ENCODE data around the gene CDK13.
"Not testable (repeated sequence)": the region's sequence is repeated elsewhere in the genome, so short reads cannot be mapped to it uniquely, and the experiment has no call there.

Gene CDK13

GRCh38 chr7:39949971-39950472, at the start of gene CDK13:
TSS of gene CDK13 (plus strand) at chr7:39950256. CDS start at chr7:39950642, 386 bp downstream.
- peak; percentile 82 for DNase-seq

- no peak for DNase-seq
Measured at GRCh38 chr7:39904077-39904486, 46.0 kb upstream of the CDK13 start.

GRCh38 chr7:39908141-39908540, 41.9 kb upstream of the CDK13 start:
- DNase-seq: no peak

DNA sequence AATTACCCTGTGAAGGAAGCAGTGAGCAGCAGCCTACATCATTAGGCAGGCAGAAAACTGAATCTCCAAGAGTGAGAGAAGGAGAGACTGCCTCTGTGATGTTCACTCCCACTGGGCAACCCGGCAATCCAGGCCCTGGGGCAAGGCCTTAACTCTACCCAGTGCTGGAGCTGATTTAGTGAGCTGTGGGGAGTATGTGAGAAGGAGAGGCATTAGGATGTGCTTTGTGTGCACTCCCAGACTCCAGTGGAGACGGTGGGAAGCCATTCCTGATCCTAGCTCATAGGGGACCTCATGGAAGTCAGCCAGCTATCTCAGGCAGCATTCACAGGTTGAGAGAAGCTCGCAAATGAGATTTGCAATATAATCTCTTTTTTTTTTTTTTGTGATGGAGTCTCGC, 41.1 kb upstream of the CDK13 start:
- no peak for DNase-seq

DNA sequence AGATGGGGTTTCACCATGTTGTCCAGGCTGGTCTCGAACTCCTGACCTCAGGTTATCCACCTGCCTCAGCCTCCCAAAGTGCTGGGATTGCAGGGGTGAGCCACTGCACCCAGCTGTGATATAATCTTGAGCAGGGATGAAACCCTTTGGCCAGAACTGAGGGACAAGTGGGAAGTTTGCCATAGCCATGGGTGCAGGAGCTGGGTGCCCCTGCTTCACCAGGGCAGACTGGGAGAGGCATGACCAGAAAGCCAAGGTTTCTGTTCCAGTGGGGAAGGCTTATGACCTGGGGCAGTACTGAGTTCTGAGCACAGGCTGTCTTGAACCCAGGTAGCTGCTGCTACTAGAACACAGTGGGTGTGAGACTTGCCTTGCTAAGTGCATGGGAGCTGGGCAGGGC, 40.5 kb upstream of the CDK13 start:
- DNase-seq: no peak

GRCh38 chr7:39910108-39910869, 39.8 kb upstream of the CDK13 start:
- DNase-seq: no peak

GRCh38 chr7:39911167-39911566, 38.9 kb upstream of the CDK13 start:
- DNase-seq: no peak

- not testable (repeated sequence) for DNase-seq
Measured at GRCh38 chr7:39915847-39916246, 34.2 kb upstream of the CDK13 start.

- no peak for DNase-seq
Measured at GRCh38 chr7:39919646-39920045, 30.4 kb upstream of the CDK13 start.

DNA sequence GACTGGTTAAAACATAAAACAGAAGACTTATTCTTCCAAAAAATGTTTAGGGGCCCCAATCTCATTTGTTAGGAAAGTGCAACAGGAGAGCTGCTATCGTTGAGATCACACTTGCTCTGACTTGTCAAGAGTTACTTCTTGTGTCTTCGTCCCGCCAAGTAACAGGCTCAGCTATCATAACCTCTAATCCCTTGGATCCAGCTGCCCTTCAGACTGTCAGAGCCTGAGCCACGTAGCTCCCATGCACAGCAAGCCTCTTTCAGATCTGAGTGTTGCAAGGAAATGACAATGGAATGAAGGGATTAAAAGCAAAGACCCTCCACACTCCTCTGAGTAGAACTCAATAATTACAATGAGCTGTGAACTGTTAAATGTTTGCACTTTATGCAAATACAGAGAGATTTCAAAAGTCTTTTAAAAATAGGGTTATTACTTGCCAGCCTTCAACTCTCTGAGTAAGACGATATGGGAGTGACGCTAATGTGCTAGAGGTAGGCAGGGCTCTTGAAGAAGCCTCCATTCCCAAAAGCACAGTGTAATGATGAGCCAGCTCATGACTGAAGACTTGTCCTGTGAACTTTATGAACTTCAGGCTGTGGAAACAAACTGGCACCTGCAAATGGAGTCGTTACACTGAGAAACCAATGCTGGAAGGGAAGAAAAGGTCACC, 28.4 kb upstream of the CDK13 start:
- no peak for DNase-seq

DNA sequence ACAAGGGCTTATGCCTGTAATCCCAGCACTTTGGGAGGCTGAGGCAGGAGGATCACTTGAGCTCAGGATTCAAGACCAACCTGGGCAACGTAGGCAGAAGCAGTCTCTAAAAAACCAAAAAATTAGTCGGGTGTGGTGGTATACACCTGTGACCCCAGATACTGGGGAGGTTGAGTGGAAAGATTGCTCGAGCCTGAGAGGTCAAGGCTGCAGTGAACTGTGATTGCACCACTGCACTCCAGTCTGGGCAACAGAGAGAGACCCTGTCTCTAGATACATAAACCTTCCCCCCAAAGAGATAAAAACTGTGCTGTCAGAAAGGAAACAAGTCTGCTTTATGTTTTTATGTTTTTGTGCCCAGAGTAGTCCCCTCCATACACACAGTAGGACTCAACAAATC, 27.5 kb upstream of the CDK13 start:
- DNase-seq: no peak

GRCh38 chr7:39923091-39923490, 27.0 kb upstream of the CDK13 start:
- no peak for DNase-seq

GRCh38 chr7:39924122-39924521, 25.9 kb upstream of the CDK13 start:
- DNase-seq: no peak

DNA sequence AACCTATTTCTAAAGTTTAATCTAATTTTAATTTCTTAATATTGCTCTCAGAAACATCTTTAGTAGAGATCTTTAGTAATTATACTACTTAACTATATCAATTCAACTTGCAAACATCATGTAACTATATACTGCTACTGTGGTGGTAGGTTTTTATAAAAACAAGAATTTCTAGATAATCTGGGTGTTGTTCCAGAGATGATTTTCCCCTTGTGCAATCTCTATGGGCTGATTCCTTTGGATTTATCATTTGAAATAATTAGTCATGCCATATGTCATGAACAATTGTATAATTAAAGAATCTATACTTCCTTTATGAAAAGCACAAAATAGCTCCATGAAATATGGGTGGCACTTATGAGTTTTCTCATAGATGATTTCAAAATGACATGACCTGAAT, 23.9 kb upstream of the CDK13 start:
- no peak for DNase-seq

DNA sequence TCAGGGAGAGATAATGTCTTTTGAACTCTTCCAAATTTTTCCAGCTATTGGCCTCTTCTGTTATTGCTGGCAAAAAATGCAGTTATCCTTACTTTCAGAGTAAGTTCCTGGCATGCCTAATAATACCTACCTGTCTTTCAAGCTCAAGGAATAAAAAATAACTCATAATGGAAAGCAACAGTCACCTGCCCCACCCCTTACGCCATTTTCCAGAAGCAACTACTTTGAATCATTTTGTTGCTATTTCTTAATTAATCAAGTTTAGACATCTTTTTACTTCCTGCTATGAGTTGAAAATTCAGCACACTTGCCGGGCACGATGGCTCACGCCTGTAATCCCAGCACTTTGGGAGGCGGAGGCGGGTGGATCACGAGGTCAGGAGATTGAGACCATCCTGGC, 23.0 kb upstream of the CDK13 start:
- no peak for DNase-seq

GRCh38 chr7:39934132-39934531, 15.9 kb upstream of the CDK13 start:
- DNase-seq: no peak

DNA sequence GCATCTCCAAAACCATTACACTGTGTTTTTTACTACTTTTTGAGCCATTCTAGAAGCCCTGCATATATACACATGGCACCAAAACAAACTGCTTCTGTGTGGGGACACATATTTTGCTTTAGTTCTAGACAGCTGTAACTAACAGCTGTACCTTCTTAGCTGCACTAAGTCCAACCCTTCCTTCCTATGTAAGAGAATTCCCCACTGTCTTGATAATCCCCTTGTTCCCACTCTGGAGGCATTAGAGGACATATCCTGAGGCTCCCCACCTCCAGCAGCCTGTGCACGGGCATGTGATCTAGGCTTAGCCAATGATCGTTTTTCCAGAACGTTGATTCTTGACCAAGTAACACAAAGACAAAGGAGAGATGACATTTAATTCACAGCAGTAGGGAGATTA, 13.3 kb upstream of the CDK13 start:
- no peak for DNase-seq

GRCh38 chr7:39937366-39938153, 12.5 kb upstream of the CDK13 start:
- DNase-seq: no peak

GRCh38 chr7:39942883-39943282, 7.2 kb upstream of the CDK13 start:
- DNase-seq: no peak

- DNase-seq: no peak
Measured at GRCh38 chr7:39946693-39947092, 3.4 kb upstream of the CDK13 start.

DNA sequence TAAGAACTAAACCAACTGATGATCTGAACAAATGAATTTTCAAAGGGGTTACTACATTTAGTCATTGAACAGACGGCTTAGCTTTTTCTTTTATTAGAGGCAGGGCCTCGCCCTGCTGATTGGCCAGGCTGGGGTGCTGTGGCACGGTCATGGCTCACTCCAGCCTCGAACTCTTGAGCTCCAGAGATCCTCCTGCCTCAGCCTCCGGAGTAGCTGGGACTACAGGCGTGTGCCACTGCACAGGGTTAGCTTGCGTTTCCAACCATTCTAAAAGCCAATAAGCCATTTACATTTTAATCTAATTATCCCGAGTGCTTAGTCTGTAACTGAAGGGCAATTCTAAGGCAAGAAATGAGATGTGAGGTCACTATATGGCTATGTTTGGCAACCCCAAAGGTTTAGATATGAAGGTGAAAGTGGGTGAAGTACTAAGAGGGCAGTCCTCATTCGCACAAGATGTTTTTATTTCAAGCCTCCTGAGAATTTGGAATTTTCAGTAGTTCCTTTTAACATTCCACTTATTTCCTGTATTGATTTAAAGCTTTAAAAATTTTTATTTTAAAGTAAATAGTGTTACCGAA, 1.6 kb upstream of the CDK13 start:
- no peak for DNase-seq

DNA sequence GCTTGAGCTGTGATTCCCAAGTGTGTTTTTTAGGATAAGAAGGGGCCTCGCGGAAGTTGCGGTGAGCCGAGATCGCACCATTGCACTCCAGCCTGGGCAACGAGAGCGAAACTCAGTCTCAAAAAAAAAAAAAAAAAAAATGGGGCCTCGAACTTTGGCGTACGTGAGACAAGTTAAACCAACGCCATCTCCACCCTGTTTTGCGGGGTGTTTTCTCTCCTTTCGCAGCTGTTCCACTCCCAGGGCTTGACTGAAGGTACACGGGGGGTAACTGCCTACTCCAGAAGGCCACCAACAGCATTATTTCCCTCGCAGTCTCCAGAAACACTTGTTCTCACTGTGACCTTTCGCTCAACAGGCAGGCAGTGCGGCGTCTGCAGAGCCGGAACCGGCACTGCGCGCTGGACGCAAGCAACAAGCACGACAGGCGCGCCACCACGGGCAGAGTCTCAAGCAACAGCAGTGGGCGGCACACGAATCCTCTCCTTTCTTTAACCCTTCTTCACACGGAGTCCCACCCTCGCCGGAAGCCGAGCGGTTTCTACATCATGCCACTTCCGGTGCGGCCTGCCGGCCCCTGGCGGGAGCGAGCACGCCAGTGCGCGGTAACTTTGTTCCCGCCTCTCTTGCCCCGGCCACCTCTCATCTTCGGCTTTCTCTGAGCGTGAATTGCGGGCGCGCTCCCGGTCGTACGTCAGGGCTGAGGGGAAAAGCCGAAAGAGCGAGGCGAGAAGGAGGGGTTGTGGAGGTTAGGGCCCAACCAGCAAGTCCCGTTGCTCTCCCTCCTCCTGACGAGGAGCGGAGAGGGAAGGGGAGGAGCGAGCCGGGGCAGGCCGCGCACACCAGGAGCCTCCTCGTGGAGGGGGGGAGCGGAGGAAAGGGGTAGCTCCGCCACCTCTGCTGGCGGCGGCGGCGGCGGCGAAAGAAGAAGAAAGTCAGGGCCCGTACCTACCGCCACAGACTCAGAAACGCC, 814 bp upstream of the CDK13 start:
- peak; percentile 98 for DNase-seq
